Activated CD4-positive, alpha-beta T cell treated with anti-CD3 and anti-CD28 coated beads, Interleukin-2, amount 10 ng/mL, durations not matched to agents 7 days and 5 days (primary cell): ENCODE results near the gene RBM4. TPM values are rescaled to one million over a fixed set of nuclear protein-coding genes. Genes with fewer than 3 reads are reported as not detected.
A peak's percentile ranks its signal among the peaks of the same experiment; 100 is the strongest.
"Not testable (repeated sequence)": the region's sequence is repeated elsewhere in the genome, so short reads cannot be mapped to it uniquely, and the experiment has no call there.

Experiments used
- CTCF ChIA-PET: fragments of 350-600 bp; sonication (Branson Sonifier 250); formaldehyde crosslinking; loops from one replicate; lab custom pipeline; 2021; ENCODE audit warnings: antibody characterized with exemption; lab: Charles Lee
- POLR2A ChIA-PET: fragments of 350-600 bp; sonication (Branson Sonifier 250); formaldehyde crosslinking; loops from one replicate; lab custom pipeline; 2021; ENCODE audit warnings: antibody characterized with exemption; lab: Charles Lee
- DNase-seq: peaks from one replicate; pipeline ENCODE4 v3.0.0-alpha.2; 2020
- H3K27ac Mint-ChIP-seq: one replicate; pipeline ENCODE4 v1.8.0; 2021; ENCODE audit warnings: mild to moderate bottlenecking, moderate library complexity, mixed read lengths
- H3K27me3 Mint-ChIP-seq: one replicate; pipeline ENCODE4 v1.8.0; 2021; ENCODE audit warnings: mixed read lengths
- H3K36me3 Mint-ChIP-seq: one replicate; pipeline ENCODE4 v1.8.0; 2021; ENCODE audit warnings: low read depth, mixed read lengths
- H3K4me1 Mint-ChIP-seq: one replicate; pipeline ENCODE4 v1.8.0; 2021; ENCODE audit warnings: mixed read lengths
- H3K4me3 Mint-ChIP-seq: one replicate; pipeline ENCODE4 v1.8.0; 2021; ENCODE audit warnings: mild to moderate bottlenecking, moderate library complexity, mixed read lengths
- H3K9me3 Mint-ChIP-seq: one replicate; pipeline ENCODE4 v1.8.0; 2021; ENCODE audit warnings: mixed read lengths
- total RNA-seq, 2 experiments: library from RNA; stranded (reverse); gene quantifications; one replicate each; pipeline ENCODE4 v1.2.3, GENCODE V29; 2021

Gene RBM4
- total RNA-seq, 2 experiments from 2014 or later: 124 to 137 TPM

GRCh38 chr11:66639814-66640340 is 1.4 kb downstream of the RBM4 start:
- H3K36me3 Mint-ChIP-seq: peaks cover 72% of the 10 kb centered on the region
- H3K27me3 Mint-ChIP-seq, DNase-seq, H3K9me3 Mint-ChIP-seq: not testable (repeated sequence)
- peaks cover 74% of the 10 kb centered on the region for H3K4me1 Mint-ChIP-seq
- H3K4me3 Mint-ChIP-seq: peak overlapping the region; percentile 91
- H3K27ac Mint-ChIP-seq: peak overlapping the region; percentile 96
- ChIA-PET POLR2A (interaction anchor here (0.7 kb wide), 1 partner anchor 46 kb away, joined by 3 read pairs; no protein-coding TSS in a partner anchor), CTCF (interaction anchor here (1.2 to 3.8 kb wide), 4 partner anchors 13 to 38 kb away, joined by 3 to 23 read pairs (median 14); partner anchors contain the start of gene RBM4B)

GRCh38 chr11:66641834-66642233 is 3.3 kb downstream of the RBM4 start:
- CTCF ChIA-PET: interaction anchor here (1.0 to 3.8 kb wide), 2 partner anchors 23 to 36 kb away, joined by 3 to 17 read pairs; partner anchors contain the start of gene RBM4B
- Mint-ChIP-seq H3K27ac (no peak overlapping the region), H3K27me3 (no peaks in the 10 kb centered on the region), H3K4me3 (peak overlapping the region; percentile 91), H3K9me3 (no peaks in the 10 kb centered on the region), H3K36me3 (peaks cover 90% of the 10 kb centered on the region), H3K4me1 (peaks cover 88% of the 10 kb centered on the region)
- no peak for DNase-seq
- POLR2A ChIA-PET: no interaction called here

GRCh38 chr11:66643745-66644437 is 5.4 kb downstream of the RBM4 start:
- ChIA-PET POLR2A (no interaction called here), CTCF (no interaction called here)
- no peaks in the 10 kb centered on the region for H3K9me3 Mint-ChIP-seq
- H3K27me3 Mint-ChIP-seq: no peaks in the 10 kb centered on the region
- no peak for DNase-seq
- H3K4me1 Mint-ChIP-seq: peaks cover 82% of the 10 kb centered on the region
- H3K27ac Mint-ChIP-seq: no peak overlapping the region
- no peak overlapping the region for H3K4me3 Mint-ChIP-seq
- H3K36me3 Mint-ChIP-seq: peaks cover 90% of the 10 kb centered on the region

- no peak for DNase-seq
- ChIA-PET POLR2A (no interaction called here), CTCF (interaction anchor here (0.6 to 3.5 kb wide), 2 partner anchors 9 to 298 kb away, joined by 3 to 16 read pairs; partner anchors contain the start of gene RBM4)
- H3K4me1 Mint-ChIP-seq: peaks cover 64% of the 10 kb centered on the region
- no peak overlapping the region for H3K4me3 Mint-ChIP-seq
- no peak overlapping the region for H3K27ac Mint-ChIP-seq
- H3K27me3 Mint-ChIP-seq: no peaks in the 10 kb centered on the region
- no peaks in the 10 kb centered on the region for H3K9me3 Mint-ChIP-seq
- H3K36me3 Mint-ChIP-seq: peaks cover 83% of the 10 kb centered on the region
Measured at GRCh38 chr11:66646828-66647227, 8.3 kb downstream of the RBM4 start.

- H3K36me3 Mint-ChIP-seq: peaks cover 65% of the 10 kb centered on the region
- ChIA-PET POLR2A (interaction anchor here (0.7 to 1.1 kb wide), 2 partner anchors 12 to 58 kb away, joined by 5 to 7 read pairs; no protein-coding TSS in a partner anchor), CTCF (interaction anchor here (0.7 to 3.5 kb wide), 3 partner anchors 10 to 13 kb away, joined by 3 to 16 read pairs (median 3); partner anchors contain the start of gene RBM4)
- H3K27me3 Mint-ChIP-seq: no peaks in the 10 kb centered on the region
- no peak overlapping the region for H3K4me3 Mint-ChIP-seq
- no peaks in the 10 kb centered on the region for H3K9me3 Mint-ChIP-seq
- DNase-seq: no peak
- H3K4me1 Mint-ChIP-seq: peaks cover 38% of the 10 kb centered on the region
- H3K27ac Mint-ChIP-seq: no peak overlapping the region
Measured at GRCh38 chr11:66649903-66650302, 11.4 kb downstream of the RBM4 start.

GRCh38 chr11:66651016-66651415 is 12.5 kb downstream of the RBM4 start:
- POLR2A ChIA-PET: no interaction called here
- no peak overlapping the region for H3K27ac Mint-ChIP-seq
- CTCF ChIA-PET: no interaction called here
- peaks cover 27% of the 10 kb centered on the region for H3K4me1 Mint-ChIP-seq
- H3K36me3 Mint-ChIP-seq: peaks cover 60% of the 10 kb centered on the region
- H3K4me3 Mint-ChIP-seq: no peak overlapping the region
- H3K27me3 Mint-ChIP-seq: no peaks in the 10 kb centered on the region
- DNase-seq: no peak
- H3K9me3 Mint-ChIP-seq: no peaks in the 10 kb centered on the region

GRCh38 chr11:66652651-66653050 is 14.1 kb downstream of the RBM4 start:
- H3K27ac Mint-ChIP-seq: no peak overlapping the region
- H3K4me1 Mint-ChIP-seq: peaks cover 11% of the 10 kb centered on the region

GRCh38 chr11:66653123-66653522 is 14.6 kb downstream of the RBM4 start:
- H3K4me3 Mint-ChIP-seq: no peak overlapping the region
- DNase-seq: no peak
- POLR2A ChIA-PET: no interaction called here
- H3K27me3 Mint-ChIP-seq: no peaks in the 10 kb centered on the region
- peaks cover 11% of the 10 kb centered on the region for H3K4me1 Mint-ChIP-seq
- CTCF ChIA-PET: interaction anchor here (1.6 to 1.8 kb wide), 2 partner anchors 15 to 25 kb away, joined by 4 to 9 read pairs; partner anchors contain the start of genes RBM4 and RBM4B
- peaks cover 44% of the 10 kb centered on the region for H3K36me3 Mint-ChIP-seq
- H3K27ac Mint-ChIP-seq: no peak overlapping the region
- no peaks in the 10 kb centered on the region for H3K9me3 Mint-ChIP-seq

More at GRCh38 chr11:66652651-66653050, 14.1 kb downstream of the RBM4 start:
- CTCF ChIA-PET: interaction anchor here (1.6 to 1.8 kb wide), 2 partner anchors 14 to 25 kb away, joined by 4 to 9 read pairs; partner anchors contain the start of genes RBM4 and RBM4B
- Mint-ChIP-seq H3K27me3 (no peaks in the 10 kb centered on the region), H3K9me3 (no peaks in the 10 kb centered on the region), H3K4me3 (no peak overlapping the region), H3K36me3 (peaks cover 45% of the 10 kb centered on the region)
- POLR2A ChIA-PET: interaction anchor here (0.6 kb wide), 1 partner anchor 13 kb away, joined by 3 read pairs; no protein-coding TSS in a partner anchor
- no peak for DNase-seq

- ChIA-PET CTCF (interaction anchor here (0.5 to 0.9 kb wide), 6 partner anchors 10 to 189 kb away, joined by 3 to 8 read pairs (median 3); no protein-coding TSS in a partner anchor), POLR2A (interaction anchor here (0.7 kb wide), 1 partner anchor 11 kb away, joined by 10 read pairs; no protein-coding TSS in a partner anchor)
- H3K9me3 Mint-ChIP-seq: no peaks in the 10 kb centered on the region
- peaks cover 3% of the 10 kb centered on the region for H3K4me1 Mint-ChIP-seq
- peaks cover 39% of the 10 kb centered on the region for H3K36me3 Mint-ChIP-seq
- H3K4me3 Mint-ChIP-seq: no peak overlapping the region
- no peak for DNase-seq
- H3K27ac Mint-ChIP-seq: peak overlapping the region; percentile 28
- H3K27me3 Mint-ChIP-seq: no peaks in the 10 kb centered on the region
Measured at GRCh38 chr11:66659763-66660162, 21.3 kb downstream of the RBM4 start.

- ChIA-PET POLR2A (no interaction called here), CTCF (interaction anchor here (0.9 to 1.8 kb wide), 4 partner anchors 15 to 95 kb away, joined by 3 to 6 read pairs (median 4); no protein-coding TSS in a partner anchor)
- Mint-ChIP-seq H3K4me1 (peaks cover 6% of the 10 kb centered on the region), H3K36me3 (peaks cover 55% of the 10 kb centered on the region), H3K9me3 (no peaks in the 10 kb centered on the region), H3K27ac (peak overlapping the region; percentile 60), H3K4me3 (no peak overlapping the region), H3K27me3 (no peaks in the 10 kb centered on the region)
- DNase-seq: no peak
Measured at GRCh38 chr11:66663741-66664296, 25.3 kb downstream of the RBM4 start.

- peaks cover 55% of the 10 kb centered on the region for H3K36me3 Mint-ChIP-seq
- H3K4me3 Mint-ChIP-seq: no peak overlapping the region
- no peaks in the 10 kb centered on the region for H3K9me3 Mint-ChIP-seq
- H3K27ac Mint-ChIP-seq: no peak overlapping the region
- no peaks in the 10 kb centered on the region for H3K27me3 Mint-ChIP-seq
- peaks cover 6% of the 10 kb centered on the region for H3K4me1 Mint-ChIP-seq
- POLR2A ChIA-PET: interaction anchor here (0.6 kb wide), 1 partner anchor 13 kb away, joined by 3 read pairs; no protein-coding TSS in a partner anchor
- CTCF ChIA-PET: interaction anchor here (0.5 to 1.8 kb wide), 3 partner anchors 13 to 134 kb away, joined by 3 to 6 read pairs (median 4); no protein-coding TSS in a partner anchor
- no peak for DNase-seq
Measured at GRCh38 chr11:66665369-66665768, 26.9 kb downstream of the RBM4 start.

- Mint-ChIP-seq H3K27ac (no peak overlapping the region), H3K4me3 (no peak overlapping the region), H3K4me1 (peaks cover 21% of the 10 kb centered on the region), H3K27me3 (no peaks in the 10 kb centered on the region), H3K9me3 (no peaks in the 10 kb centered on the region), H3K36me3 (peaks cover 34% of the 10 kb centered on the region)
- DNase-seq: no peak
- ChIA-PET CTCF (no interaction called here), POLR2A (no interaction called here)
Measured at GRCh38 chr11:66670816-66671215, 32.3 kb downstream of the RBM4 start.
